Measurements from ENCODE around the gene MYH7. TPM values are rescaled to one million over a fixed set of nuclear protein-coding genes. Genes with fewer than 3 reads are reported as not detected.

Gene MYH7
- polyA plus RNA-seq, 1 donor (not counting 4 experiments of a cell fraction or from before 2014, with no cell fraction given), result not detected

GRCh38 chr14:23444314-23444713, 8.9 kb upstream of the MYH7 start:
- Histone ChIP-seq H3K27ac (ENCODE audit: control insufficient read depth, insufficient read depth, low read length) (no peak overlapping the region), H3K27me3 (ENCODE audit: control insufficient read depth, extremely low read depth, insufficient read depth, low read length) (peaks cover 4% of the 10 kb centered on the region), H3K9me3 (ENCODE audit: control insufficient read depth, low read depth, low read length) (no peaks in the 10 kb centered on the region), H3K36me3 (ENCODE audit: control insufficient read depth in 2 of 2, extremely low read depth in 1 of 2, insufficient read depth in 2 of 2, low read length in 2 of 2) (no peaks in the 10 kb centered on the region), H2AFZ (ENCODE audit: control insufficient read depth, low read length) (no peak overlapping the region), H4K20me1 (ENCODE audit: control insufficient read depth, extremely low read depth, insufficient read depth, low read length) (no peaks in the 10 kb centered on the region), H3K9me1 (ENCODE audit: control insufficient read depth, extremely low read depth, insufficient read depth, low read length) (no peaks in the 10 kb centered on the region), H3K79me2 (ENCODE audit: control insufficient read depth, insufficient read depth, low read length) (no peaks in the 10 kb centered on the region), H3K4me2 (ENCODE audit: control insufficient read depth, extremely low read depth, insufficient read depth, low read depth, low read length) (no peak overlapping the region), H3K9ac (ENCODE audit: control insufficient read depth, extremely low read depth, insufficient read depth, low read length) (no peak overlapping the region), H3K4me3 (ENCODE audit: control insufficient read depth in 2 of 3, extremely low read depth in 1 of 3, insufficient read depth in 2 of 3, low read depth in 1 of 3, low read length in 3 of 3) (no peak overlapping the region), H3K4me1 (ENCODE audit: control insufficient read depth, extremely low read depth, insufficient read depth, low read length) (peaks cover 5% of the 10 kb centered on the region)
- dilution Hi-C loops (cut with MboI; ENCODE audit: extremely low pct_ligation_motif_present, low sequenced_read_pairs), result no loop called here
- TF ChIP-seq EZH2 (IDR thresholded peaks at IDR 0.05; ENCODE audit: low read length), result no peak
- TF ChIP-seq, protein P1, sequence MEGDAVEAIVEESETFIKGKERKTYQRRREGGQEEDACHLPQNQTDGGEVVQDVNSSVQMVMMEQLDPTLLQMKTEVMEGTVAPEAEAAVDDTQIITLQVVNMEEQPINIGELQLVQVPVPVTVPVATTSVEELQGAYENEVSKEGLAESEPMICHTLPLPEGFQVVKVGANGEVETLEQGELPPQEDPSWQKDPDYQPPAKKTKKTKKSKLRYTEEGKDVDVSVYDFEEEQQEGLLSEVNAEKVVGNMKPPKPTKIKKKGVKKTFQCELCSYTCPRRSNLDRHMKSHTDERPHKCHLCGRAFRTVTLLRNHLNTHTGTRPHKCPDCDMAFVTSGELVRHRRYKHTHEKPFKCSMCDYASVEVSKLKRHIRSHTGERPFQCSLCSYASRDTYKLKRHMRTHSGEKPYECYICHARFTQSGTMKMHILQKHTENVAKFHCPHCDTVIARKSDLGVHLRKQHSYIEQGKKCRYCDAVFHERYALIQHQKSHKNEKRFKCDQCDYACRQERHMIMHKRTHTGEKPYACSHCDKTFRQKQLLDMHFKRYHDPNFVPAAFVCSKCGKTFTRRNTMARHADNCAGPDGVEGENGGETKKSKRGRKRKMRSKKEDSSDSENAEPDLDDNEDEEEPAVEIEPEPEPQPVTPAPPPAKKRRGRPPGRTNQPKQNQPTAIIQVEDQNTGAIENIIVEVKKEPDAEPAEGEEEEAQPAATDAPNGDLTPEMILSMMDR (optimal IDR thresholded peaks at IDR 0.05 in 1 of 3, IDR thresholded peaks at IDR 0.05 in 1 of 3, conservative IDR thresholded peaks at IDR 0.05 in 1 of 3; ENCODE audit: extremely low read depth in 1 of 3, insufficient read depth in 2 of 3, low read length in 3 of 3), result no peak
- DNase-seq (ENCODE audit: low read depth, low spot score), result no peak
- no peak for FAIRE-seq

GRCh38 chr14:23443881-23444280, 8.4 kb upstream of the MYH7 start:
- dilution Hi-C loops (cut with MboI; ENCODE audit: extremely low pct_ligation_motif_present, low sequenced_read_pairs), result no loop called here
- H3K9me1 ChIP-seq (ENCODE audit: control insufficient read depth, extremely low read depth, insufficient read depth, low read length), result no peaks in the 10 kb centered on the region
- H3K36me3 ChIP-seq (ENCODE audit: control insufficient read depth in 2 of 2, extremely low read depth in 1 of 2, insufficient read depth in 2 of 2, low read length in 2 of 2), result no peaks in the 10 kb centered on the region
- H3K79me2 ChIP-seq (ENCODE audit: control insufficient read depth, insufficient read depth, low read length), result no peaks in the 10 kb centered on the region
- no peak overlapping the region for H3K4me2 ChIP-seq (ENCODE audit: control insufficient read depth, extremely low read depth, insufficient read depth, low read depth, low read length)
- H3K27me3 ChIP-seq (ENCODE audit: control insufficient read depth, extremely low read depth, insufficient read depth, low read length), result peaks cover 4% of the 10 kb centered on the region
- no peaks in the 10 kb centered on the region for H4K20me1 ChIP-seq (ENCODE audit: control insufficient read depth, extremely low read depth, insufficient read depth, low read length)
- TF ChIP-seq, protein P1 (optimal IDR thresholded peaks at IDR 0.05 in 1 of 3, IDR thresholded peaks at IDR 0.05 in 1 of 3, conservative IDR thresholded peaks at IDR 0.05 in 1 of 3; ENCODE audit: extremely low read depth in 1 of 3, insufficient read depth in 2 of 3, low read length in 3 of 3), result no peak
- TF ChIP-seq EZH2 (IDR thresholded peaks at IDR 0.05; ENCODE audit: low read length), result no peak
- H3K4me1 ChIP-seq (ENCODE audit: control insufficient read depth, extremely low read depth, insufficient read depth, low read length), result peaks cover 5% of the 10 kb centered on the region
- H3K9ac ChIP-seq (ENCODE audit: control insufficient read depth, extremely low read depth, insufficient read depth, low read length), result no peak overlapping the region
- H3K27ac ChIP-seq (ENCODE audit: control insufficient read depth, insufficient read depth, low read length), result no peak overlapping the region
- no peaks in the 10 kb centered on the region for H3K9me3 ChIP-seq (ENCODE audit: control insufficient read depth, low read depth, low read length)
- H3K4me3 ChIP-seq (ENCODE audit: control insufficient read depth in 2 of 3, extremely low read depth in 1 of 3, insufficient read depth in 2 of 3, low read depth in 1 of 3, low read length in 3 of 3), result no peak overlapping the region
- H2AFZ ChIP-seq (ENCODE audit: control insufficient read depth, low read length), result no peak overlapping the region
- DNase-seq (ENCODE audit: low read depth, low spot score), result no peak
- FAIRE-seq, result no peak
